Activated effector memory CD4-positive, alpha-beta T cell treated with Interleukin-2 at 50 U/mL for 16 hours (primary cell): ENCODE results near the gene CPPED1.

ENCODE experiments used
- DNase-seq: peaks from one replicate; pipeline ENCODE4 v3.0.0-alpha.2; 2020

The CPPED1 gene

GRCh38 chr16:12728469-12728868 lies 75.2 kb downstream of the CPPED1 start:
- no peak for DNase-seq

GRCh38 chr16:12724226-12724625 lies 79.5 kb downstream of the CPPED1 start:
- DNase-seq: no peak

GRCh38 chr16:12723681-12724080 lies 80.0 kb downstream of the CPPED1 start:
- no peak for DNase-seq

GRCh38 chr16:12721841-12722421 lies 81.8 kb downstream of the CPPED1 start:
- no peak for DNase-seq

- DNase-seq: no peak
Observed at GRCh38 chr16:12719972-12720371, 83.7 kb downstream of the CPPED1 start.

- no peak for DNase-seq
Observed at GRCh38 chr16:12716658-12717057, 87.0 kb downstream of the CPPED1 start.

- no peak for DNase-seq
Observed at GRCh38 chr16:12709807-12710206, 93.9 kb downstream of the CPPED1 start.

GRCh38 chr16:12708266-12708665 lies 95.4 kb downstream of the CPPED1 start:
- DNase-seq: no peak

- no peak for DNase-seq
Observed at GRCh38 chr16:12706628-12707027, 97.1 kb downstream of the CPPED1 start.

- DNase-seq: no peak
Observed at GRCh38 chr16:12704492-12705111, 99.1 kb downstream of the CPPED1 start.

- no peak for DNase-seq
Observed at GRCh38 chr16:12703935-12704334, 99.8 kb downstream of the CPPED1 start.

GRCh38 chr16:12700161-12700560 lies 103.5 kb downstream of the CPPED1 start:
- DNase-seq: no peak

- no peak for DNase-seq
Observed at GRCh38 chr16:12699161-12699560, 104.5 kb downstream of the CPPED1 start.

- no peak for DNase-seq
Observed at GRCh38 chr16:12697437-12697836, 106.2 kb downstream of the CPPED1 start.

- DNase-seq: no peak
Observed at GRCh38 chr16:12695454-12695853, 108.2 kb downstream of the CPPED1 start.

GRCh38 chr16:12690024-12690423 lies 113.7 kb downstream of the CPPED1 start:
- DNase-seq: no peak

- DNase-seq: no peak
Observed at GRCh38 chr16:12688951-12689850, 114.5 kb downstream of the CPPED1 start.

- DNase-seq: no peak
Observed at GRCh38 chr16:12685806-12686205, 117.9 kb downstream of the CPPED1 start.

- no peak for DNase-seq
Observed at GRCh38 chr16:12682432-12683165, 121.1 kb downstream of the CPPED1 start.

GRCh38 chr16:12681653-12682052 lies 122.0 kb downstream of the CPPED1 start:
- no peak for DNase-seq

- no peak for DNase-seq
Observed at GRCh38 chr16:12680531-12680930, 123.2 kb downstream of the CPPED1 start.

- DNase-seq: no peak
Observed at GRCh38 chr16:12679660-12680272, 123.9 kb downstream of the CPPED1 start.

- no peak for DNase-seq
Observed at GRCh38 chr16:12678983-12679382, 124.7 kb downstream of the CPPED1 start.
